ENCODE data around the gene MTMR11. TPM values are rescaled to one million over a fixed set of nuclear protein-coding genes. Genes with fewer than 3 reads are reported as not detected.
A peak's percentile ranks its signal among the peaks of the same experiment; 100 is the strongest.

The MTMR11 gene
- total and polyA plus RNA-seq, 2 of the 13 experiments (the other 11 are each of a cell fraction or from before 2014, with no cell fraction given) = 0.49 to 2.8 TPM

DNA sequence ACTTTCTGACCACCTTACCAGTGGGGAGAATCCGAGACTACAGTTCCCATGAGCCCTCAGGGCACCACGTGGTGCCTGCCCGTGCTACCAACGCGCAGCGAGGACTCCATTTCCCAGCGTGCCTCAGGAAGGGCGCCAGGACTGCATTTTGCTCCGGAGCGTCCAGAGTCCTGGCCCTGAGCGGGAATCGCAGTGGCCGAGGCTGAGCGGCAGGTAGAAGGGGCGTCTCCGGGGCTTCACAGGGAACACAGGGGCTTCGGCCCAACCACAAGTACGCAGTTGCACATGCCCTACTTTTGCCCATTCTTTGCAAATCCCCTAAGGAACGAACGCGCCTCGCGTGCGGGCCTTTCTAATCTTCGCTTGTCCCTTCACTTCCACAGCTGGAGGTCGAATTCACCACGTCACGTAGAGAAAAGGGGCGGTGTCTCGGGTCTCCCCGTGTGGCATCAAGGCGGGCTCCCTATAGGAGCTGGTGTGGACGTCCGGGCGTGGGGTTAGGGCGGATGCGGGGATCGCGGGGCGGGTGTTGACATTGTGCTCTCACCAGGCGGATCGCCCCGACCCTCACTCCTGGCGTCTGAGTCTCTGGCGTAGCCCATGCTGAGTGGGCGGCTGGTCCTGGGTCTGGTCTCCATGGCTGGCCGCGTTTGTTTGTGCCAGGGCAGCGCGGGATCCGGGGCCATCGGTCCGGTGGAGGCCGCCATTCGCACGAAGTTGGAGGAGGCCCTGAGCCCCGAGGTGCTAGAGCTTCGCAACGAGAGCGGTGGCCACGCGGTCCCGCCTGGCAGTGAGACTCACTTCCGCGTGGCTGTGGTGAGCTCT is 37.0 kb downstream of the MTMR11 start, which contains the start of gene BOLA1 (continued):
- TF ChIP-seq, protein P1, sequence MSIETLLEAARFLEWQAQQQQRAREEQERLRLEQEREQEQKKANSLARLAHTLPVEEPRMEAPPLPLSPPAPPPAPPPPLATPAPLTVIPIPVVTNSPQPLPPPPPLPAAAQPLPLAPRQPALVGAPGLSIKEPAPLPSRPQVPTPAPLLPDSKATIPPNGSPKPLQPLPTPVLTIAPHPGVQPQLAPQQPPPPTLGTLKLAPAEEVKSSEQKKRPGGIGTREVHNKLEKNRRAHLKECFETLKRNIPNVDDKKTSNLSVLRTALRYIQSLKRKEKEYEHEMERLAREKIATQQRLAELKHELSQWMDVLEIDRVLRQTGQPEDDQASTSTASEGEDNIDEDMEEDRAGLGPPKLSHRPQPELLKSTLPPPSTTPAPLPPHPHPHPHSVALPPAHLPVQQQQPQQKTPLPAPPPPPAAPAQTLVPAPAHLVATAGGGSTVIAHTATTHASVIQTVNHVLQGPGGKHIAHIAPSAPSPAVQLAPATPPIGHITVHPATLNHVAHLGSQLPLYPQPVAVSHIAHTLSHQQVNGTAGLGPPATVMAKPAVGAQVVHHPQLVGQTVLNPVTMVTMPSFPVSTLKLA (IDR thresholded peaks at IDR 0.05) = peak; percentile 70
- TF ChIP-seq, protein P2, sequence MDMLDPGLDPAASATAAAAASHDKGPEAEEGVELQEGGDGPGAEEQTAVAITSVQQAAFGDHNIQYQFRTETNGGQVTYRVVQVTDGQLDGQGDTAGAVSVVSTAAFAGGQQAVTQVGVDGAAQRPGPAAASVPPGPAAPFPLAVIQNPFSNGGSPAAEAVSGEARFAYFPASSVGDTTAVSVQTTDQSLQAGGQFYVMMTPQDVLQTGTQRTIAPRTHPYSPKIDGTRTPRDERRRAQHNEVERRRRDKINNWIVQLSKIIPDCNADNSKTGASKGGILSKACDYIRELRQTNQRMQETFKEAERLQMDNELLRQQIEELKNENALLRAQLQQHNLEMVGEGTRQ (IDR thresholded peaks at IDR 0.05; ENCODE audit: low read depth, low read length) = peak; percentile 94
- TF ChIP-seq, protein P2 (CRISPR knock-in tag; IDR thresholded peaks at IDR 0.05; ENCODE audit: borderline replicate concordance) = peak; percentile 98; the same call in 1 of the 2 replicates
- peak; percentile 42; the same call in 1 of the 2 replicates for TF ChIP-seq CREB1 (IDR thresholded peaks at IDR 0.05)
- peak; percentile 82 for TF ChIP-seq CREB1 (CRISPR knock-in tag; IDR thresholded peaks at IDR 0.05)
- TF ChIP-seq ZNF30 (CRISPR knock-in tag; IDR thresholded peaks at IDR 0.05) = no peak
- TF ChIP-seq ZFY (CRISPR knock-in tag; IDR thresholded peaks at IDR 0.05) = peak; percentile 85
- TF ChIP-seq NR2F6 (IDR thresholded peaks at IDR 0.05) = no peak
- TF ChIP-seq NR2F6 (CRISPR knock-in tag; IDR thresholded peaks at IDR 0.05) = no peak
- TF ChIP-seq PLSCR1 (CRISPR knock-in tag; IDR thresholded peaks at IDR 0.05; ENCODE audit: borderline replicate concordance) = no peak
- peak; percentile 74 for TF ChIP-seq PHF8 (CRISPR knock-in tag; IDR thresholded peaks at IDR 0.05)
- TF ChIP-seq POLR2G (IDR thresholded peaks at IDR 0.05; ENCODE audit: low read depth, low read length) = peak; percentile 73
- 0 out of 2 replicates have a peak, but pooled peaks have one; percentile 29 for TF ChIP-seq JUND (CRISPR knock-in tag; IDR thresholded peaks at IDR 0.05)
- peak; percentile 92 for TF ChIP-seq ZNF574 (CRISPR knock-in tag; IDR thresholded peaks at IDR 0.05)
- TF ChIP-seq HDAC6 (IDR thresholded peaks at IDR 0.05; ENCODE audit: low read depth, low read length) = no peak
- TF ChIP-seq ATF7 (IDR thresholded peaks at IDR 0.05) = no peak
- no peak for TF ChIP-seq ATF7 (CRISPR knock-in tag; IDR thresholded peaks at IDR 0.05)
- TF ChIP-seq PRDM10 (CRISPR knock-in tag; IDR thresholded peaks at IDR 0.05; ENCODE audit: low read depth) = peak; percentile 41; the same call in 1 of the 2 replicates
- TF ChIP-seq ZNF33A (CRISPR knock-in tag; IDR thresholded peaks at IDR 0.05; ENCODE audit: borderline replicate concordance) = 0 out of 2 replicates have a peak, but pooled peaks have one; percentile 41
